Karpas-422 (cell line): Measurements from ENCODE around the gene EEF1E1. TPM values are rescaled to one million over a fixed set of nuclear protein-coding genes. Genes with fewer than 3 reads are reported as not detected.
A peak's percentile ranks its signal among the peaks of the same experiment; 100 is the strongest.

Experiments used
- DNase-seq: peaks from one replicate; pipeline ENCODE4 v3.0.0-alpha.2; 2015
- H2AFZ ChIP-seq: fragments of 200-600 bp; sonication (generic); 2 replicates; pipeline ENCODE4 v1.6.1; 2014; ENCODE audit warnings: antibody characterized with exemption, low read length, mixed read lengths
- H3K27ac ChIP-seq: fragments of 200-600 bp; sonication (generic); 2 replicates; pipeline ENCODE4 v1.5.1; 2014; ENCODE audit warnings: mild to moderate bottlenecking, low read length, moderate library complexity
- H3K27me3 ChIP-seq: fragments of 200-600 bp; sonication (generic); 2 replicates; pipeline ENCODE4 v1.6.1; 2014; ENCODE audit warnings: low read length, mixed read lengths
- H3K36me3 ChIP-seq: fragments of 200-600 bp; sonication (generic); 2 replicates; pipeline ENCODE4 v1.6.1; 2014; ENCODE audit warnings: low read length, mixed read lengths; ENCODE audit not compliant: insufficient read depth
- H3K4me1 ChIP-seq: fragments of 200-600 bp; sonication (generic); 2 replicates; pipeline ENCODE4 v1.6.1; 2014; ENCODE audit warnings: mild to moderate bottlenecking, low read length, mixed read lengths
- H3K4me2 ChIP-seq: fragments of 200-600 bp; sonication (generic); 2 replicates; pipeline ENCODE4 v1.6.1; 2014; ENCODE audit warnings: low read length, low read depth, mild to moderate bottlenecking; ENCODE audit not compliant: poor library complexity, severe bottlenecking
- H3K4me3 ChIP-seq: fragments of 200-600 bp; sonication (generic); 2 replicates; pipeline ENCODE4 v1.5.1; 2014; ENCODE audit warnings: mild to moderate bottlenecking, antibody characterized with exemption, low read length, mixed read lengths
- H3K79me2 ChIP-seq: fragments of 200-600 bp; sonication (generic); 2 replicates; pipeline ENCODE4 v1.6.1; 2014; ENCODE audit warnings: mild to moderate bottlenecking, low read length, mixed read lengths
- H3K9ac ChIP-seq: fragments of 200-600 bp; sonication (generic); 2 replicates; pipeline ENCODE4 v1.6.0; 2014; ENCODE audit warnings: low read length
- H3K9me2 ChIP-seq: fragments of 200-600 bp; sonication (generic), shearing (Covaris generic); replicated peaks from 2 replicates; pipeline ENCODE4 v1.6.0; 2014; ENCODE audit warnings: mild to moderate bottlenecking, low read length, moderate library complexity; ENCODE audit not compliant: insufficient read depth
- H3K9me3 ChIP-seq: fragments of 300-700, 200-600 bp; sonication (generic); 2 replicates; pipeline ENCODE4 v1.6.1; 2014; ENCODE audit warnings: low read length, mixed read lengths
- H4K20me1 ChIP-seq: fragments of 200-600 bp; sonication (generic); 2 replicates; pipeline ENCODE4 v1.6.1; 2014; ENCODE audit warnings: mild to moderate bottlenecking, antibody characterized with exemption, low read length, low read depth; ENCODE audit not compliant: insufficient read depth
- total RNA-seq: library from RNA; depleted of rRNA; stranded (reverse); fragments of >200 nt; shearing (Covaris generic); gene quantifications from 2 replicates; pipeline ENCODE4 v1.2.3, GENCODE V29; 2014; ENCODE audit warnings: low replicate concordance; rRNA removed

Gene EEF1E1
- 51.3 and 74.9 TPM in 2 replicates for total RNA-seq

- Histone ChIP-seq H3K79me2 (peaks cover 48% of the 10 kb centered on the region), H3K27me3 (no peaks in the 10 kb centered on the region), H3K4me3 (peak within 1 kb of the TSS; percentile 93), H3K27ac (peak within 1 kb of the TSS; percentile 6; the same call in 1 of the 2 replicates), H3K4me2 (peak within 1 kb of the TSS; percentile 81), H3K9me3 (no peaks in the 10 kb centered on the region), H2AFZ (peak within 1 kb of the TSS; percentile 25), H3K9ac (peak within 1 kb of the TSS; percentile 87), H3K4me1 (peaks cover 15% of the 10 kb centered on the region), H4K20me1 (0 out of 2 replicates have a peak, but pooled peaks cover 7% of the 10 kb centered on the region), H3K36me3 (peaks cover 13% of the 10 kb centered on the region), H3K9me2 (no peaks in the 10 kb centered on the region)
- peak; percentile 98 for DNase-seq
Measured at GRCh38 chr6:8102122-8102958, at the start of gene EEF1E1. TSS of gene EEF1E1 (minus strand) at chr6:8102548. CDS start at chr6:8102521, 27 bp downstream.

DNA sequence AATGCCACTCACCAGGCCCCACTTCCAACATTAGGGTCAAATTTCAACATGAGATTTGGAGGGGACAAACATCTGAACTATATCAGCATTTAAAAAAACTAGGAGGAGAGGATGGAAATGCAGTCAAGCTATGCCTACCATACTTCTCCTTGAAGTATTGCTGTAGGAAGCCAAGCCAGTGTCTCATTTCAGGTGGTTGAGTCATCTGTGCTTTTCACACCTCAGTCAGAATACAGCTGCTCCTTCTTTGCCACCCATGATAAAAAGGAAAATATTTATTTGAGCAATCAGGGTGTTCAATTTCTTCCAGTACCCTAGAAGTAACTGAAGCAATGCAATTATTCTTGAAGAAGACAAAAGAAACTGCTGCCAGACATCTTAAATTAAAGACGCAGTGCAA lies 47.0 kb upstream of the EEF1E1 start:
- H3K9me3 ChIP-seq = no peaks in the 10 kb centered on the region
- H3K4me3 ChIP-seq = no peak overlapping the region
- H3K9me2 ChIP-seq = no peaks in the 10 kb centered on the region
- DNase-seq = no peak
- H4K20me1 ChIP-seq = no peaks in the 10 kb centered on the region
- H3K4me1 ChIP-seq = no peaks in the 10 kb centered on the region
- H3K36me3 ChIP-seq = no peaks in the 10 kb centered on the region
- H3K9ac ChIP-seq = no peak overlapping the region
- no peaks in the 10 kb centered on the region for H3K79me2 ChIP-seq
- no peak overlapping the region for H3K27ac ChIP-seq
- no peak overlapping the region for H3K4me2 ChIP-seq
- H3K27me3 ChIP-seq = no peaks in the 10 kb centered on the region
- no peak overlapping the region for H2AFZ ChIP-seq

GRCh38 chr6:8143945-8144344 lies 41.6 kb upstream of the EEF1E1 start:
- Histone ChIP-seq H4K20me1 (no peaks in the 10 kb centered on the region), H3K4me1 (no peaks in the 10 kb centered on the region)

GRCh38 chr6:8139451-8139850 lies 37.1 kb upstream of the EEF1E1 start:
- no peak overlapping the region for H3K9ac ChIP-seq
- H3K27ac ChIP-seq = no peak overlapping the region
- no peaks in the 10 kb centered on the region for H3K27me3 ChIP-seq
- no peaks in the 10 kb centered on the region for H4K20me1 ChIP-seq
- no peaks in the 10 kb centered on the region for H3K36me3 ChIP-seq
- no peak overlapping the region for H2AFZ ChIP-seq
- no peak overlapping the region for H3K4me3 ChIP-seq
- H3K79me2 ChIP-seq = no peaks in the 10 kb centered on the region
- no peaks in the 10 kb centered on the region for H3K9me2 ChIP-seq
- no peaks in the 10 kb centered on the region for H3K4me1 ChIP-seq
- DNase-seq = no peak
- no peaks in the 10 kb centered on the region for H3K9me3 ChIP-seq
- no peak overlapping the region for H3K4me2 ChIP-seq

More at GRCh38 chr6:8143945-8144344, 41.6 kb upstream of the EEF1E1 start:
- Histone ChIP-seq H3K27me3 (no peaks in the 10 kb centered on the region), H3K9me2 (no peaks in the 10 kb centered on the region), H3K4me3 (no peak overlapping the region), H3K27ac (no peak overlapping the region), H3K4me2 (no peak overlapping the region), H3K9me3 (no peaks in the 10 kb centered on the region), H2AFZ (no peak overlapping the region), H3K36me3 (no peaks in the 10 kb centered on the region), H3K9ac (no peak overlapping the region), H3K79me2 (no peaks in the 10 kb centered on the region)
- DNase-seq = no peak

DNA sequence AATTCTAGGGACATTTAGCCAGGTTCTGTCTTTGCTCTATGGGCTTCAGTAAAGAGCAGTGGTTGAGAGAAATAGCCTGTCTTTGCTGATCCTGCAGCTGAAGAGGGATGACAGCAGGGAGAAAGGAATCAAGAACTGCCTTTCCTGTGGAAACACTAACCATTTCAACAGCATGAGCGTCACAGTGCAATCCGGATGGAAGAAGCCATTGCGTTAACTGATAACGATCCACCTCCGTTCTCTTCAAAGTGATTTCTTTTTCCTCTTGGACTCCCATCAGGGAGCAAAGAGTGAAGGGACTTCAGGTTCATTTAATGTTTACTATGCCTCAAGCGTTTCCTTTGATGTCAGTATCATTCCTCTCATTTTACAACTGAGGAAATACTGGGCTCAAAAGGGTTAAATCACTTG lies 35.2 kb upstream of the EEF1E1 start:
- Histone ChIP-seq H3K79me2 (no peaks in the 10 kb centered on the region), H3K4me1 (no peaks in the 10 kb centered on the region), H3K27ac (no peak overlapping the region), H3K27me3 (no peaks in the 10 kb centered on the region), H3K4me3 (no peak overlapping the region), H3K9me2 (no peaks in the 10 kb centered on the region), H4K20me1 (no peaks in the 10 kb centered on the region), H3K9me3 (no peaks in the 10 kb centered on the region), H3K4me2 (no peak overlapping the region), H3K36me3 (no peaks in the 10 kb centered on the region), H3K9ac (no peak overlapping the region), H2AFZ (no peak overlapping the region)
- no peak for DNase-seq

DNA sequence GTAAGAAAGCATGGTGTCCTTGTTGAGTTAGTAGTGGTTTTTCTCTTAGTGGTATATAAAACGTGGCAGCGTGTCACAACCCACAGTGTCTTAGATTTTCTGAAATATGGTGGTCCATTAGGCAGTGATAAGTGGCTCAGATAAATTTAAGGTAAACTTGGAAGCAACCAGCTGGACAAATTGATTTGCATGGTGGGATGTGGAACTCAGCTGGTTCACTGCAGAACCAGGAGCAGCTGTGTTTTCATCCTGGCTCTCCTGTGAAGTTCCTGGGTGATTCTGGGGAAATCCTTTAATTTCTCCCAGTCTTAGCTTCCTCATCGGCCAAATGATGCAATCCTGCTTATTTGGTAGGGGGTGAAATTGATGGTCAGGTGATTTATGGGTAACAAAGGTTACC lies 32.9 kb upstream of the EEF1E1 start:
- Histone ChIP-seq H3K27me3 (no peaks in the 10 kb centered on the region), H2AFZ (no peak overlapping the region), H3K4me2 (no peak overlapping the region), H3K9me3 (no peaks in the 10 kb centered on the region), H3K4me1 (no peaks in the 10 kb centered on the region), H3K9me2 (no peaks in the 10 kb centered on the region), H3K4me3 (no peak overlapping the region), H4K20me1 (no peaks in the 10 kb centered on the region), H3K9ac (no peak overlapping the region), H3K79me2 (no peaks in the 10 kb centered on the region), H3K36me3 (no peaks in the 10 kb centered on the region), H3K27ac (no peak overlapping the region)
- DNase-seq = no peak

- H3K4me3 ChIP-seq = no peak overlapping the region
- no peaks in the 10 kb centered on the region for H3K9me2 ChIP-seq
- no peaks in the 10 kb centered on the region for H3K79me2 ChIP-seq
- H3K27ac ChIP-seq = no peak overlapping the region
- H3K27me3 ChIP-seq = no peaks in the 10 kb centered on the region
- no peaks in the 10 kb centered on the region for H3K4me1 ChIP-seq
- H3K9ac ChIP-seq = no peak overlapping the region
- no peak for DNase-seq
- no peaks in the 10 kb centered on the region for H4K20me1 ChIP-seq
- H3K4me2 ChIP-seq = no peak overlapping the region
- H2AFZ ChIP-seq = no peak overlapping the region
- no peaks in the 10 kb centered on the region for H3K36me3 ChIP-seq
- no peaks in the 10 kb centered on the region for H3K9me3 ChIP-seq
Measured at GRCh38 chr6:8132130-8132529, 29.8 kb upstream of the EEF1E1 start.

- Histone ChIP-seq H3K4me1 (no peaks in the 10 kb centered on the region), H3K27ac (no peak overlapping the region), H3K9me2 (no peaks in the 10 kb centered on the region), H3K4me2 (no peak overlapping the region), H3K79me2 (no peaks in the 10 kb centered on the region), H4K20me1 (no peaks in the 10 kb centered on the region), H3K9me3 (no peaks in the 10 kb centered on the region), H3K27me3 (no peaks in the 10 kb centered on the region), H3K9ac (no peak overlapping the region), H3K4me3 (no peak overlapping the region), H2AFZ (no peak overlapping the region), H3K36me3 (no peaks in the 10 kb centered on the region)
- DNase-seq = peak; percentile 86
Measured at GRCh38 chr6:8131265-8131897, 29.0 kb upstream of the EEF1E1 start.
